ENCODE results near the gene APBA2. TPM values are rescaled to one million over a fixed set of nuclear protein-coding genes. Genes with fewer than 3 reads are reported as not detected.

Gene APBA2
- total RNA-seq, 1 donor from 2014 or later, result 33.1 TPM

GRCh38 chr15:29142129-29142747 lies 256.5 kb downstream of the APBA2 start:
- DNase-seq (ENCODE audit: low spot score in 2 of 2, unreplicated experiment in 2 of 2), result peak in 1 of 2 experiments; percentile 24
- Mint-ChIP-seq H3K27me3 (ENCODE audit: low read depth) (peaks cover 23% of the 10 kb centered on the region), H3K4me3 (no peak overlapping the region), H3K9me3 (no peaks in the 10 kb centered on the region), H3K4me1 (peaks cover 12% of the 10 kb centered on the region), H3K36me3 (no peaks in the 10 kb centered on the region), H3K27ac (no peak overlapping the region)
- TF ChIP-seq, protein P1, sequence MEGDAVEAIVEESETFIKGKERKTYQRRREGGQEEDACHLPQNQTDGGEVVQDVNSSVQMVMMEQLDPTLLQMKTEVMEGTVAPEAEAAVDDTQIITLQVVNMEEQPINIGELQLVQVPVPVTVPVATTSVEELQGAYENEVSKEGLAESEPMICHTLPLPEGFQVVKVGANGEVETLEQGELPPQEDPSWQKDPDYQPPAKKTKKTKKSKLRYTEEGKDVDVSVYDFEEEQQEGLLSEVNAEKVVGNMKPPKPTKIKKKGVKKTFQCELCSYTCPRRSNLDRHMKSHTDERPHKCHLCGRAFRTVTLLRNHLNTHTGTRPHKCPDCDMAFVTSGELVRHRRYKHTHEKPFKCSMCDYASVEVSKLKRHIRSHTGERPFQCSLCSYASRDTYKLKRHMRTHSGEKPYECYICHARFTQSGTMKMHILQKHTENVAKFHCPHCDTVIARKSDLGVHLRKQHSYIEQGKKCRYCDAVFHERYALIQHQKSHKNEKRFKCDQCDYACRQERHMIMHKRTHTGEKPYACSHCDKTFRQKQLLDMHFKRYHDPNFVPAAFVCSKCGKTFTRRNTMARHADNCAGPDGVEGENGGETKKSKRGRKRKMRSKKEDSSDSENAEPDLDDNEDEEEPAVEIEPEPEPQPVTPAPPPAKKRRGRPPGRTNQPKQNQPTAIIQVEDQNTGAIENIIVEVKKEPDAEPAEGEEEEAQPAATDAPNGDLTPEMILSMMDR (IDR thresholded peaks at IDR 0.05; ENCODE audit: unreplicated experiment), result no peak

- H3K4me3 Mint-ChIP-seq, result no peak overlapping the region
Observed at GRCh38 chr15:29143293-29143692, 257.5 kb downstream of the APBA2 start.

DNA sequence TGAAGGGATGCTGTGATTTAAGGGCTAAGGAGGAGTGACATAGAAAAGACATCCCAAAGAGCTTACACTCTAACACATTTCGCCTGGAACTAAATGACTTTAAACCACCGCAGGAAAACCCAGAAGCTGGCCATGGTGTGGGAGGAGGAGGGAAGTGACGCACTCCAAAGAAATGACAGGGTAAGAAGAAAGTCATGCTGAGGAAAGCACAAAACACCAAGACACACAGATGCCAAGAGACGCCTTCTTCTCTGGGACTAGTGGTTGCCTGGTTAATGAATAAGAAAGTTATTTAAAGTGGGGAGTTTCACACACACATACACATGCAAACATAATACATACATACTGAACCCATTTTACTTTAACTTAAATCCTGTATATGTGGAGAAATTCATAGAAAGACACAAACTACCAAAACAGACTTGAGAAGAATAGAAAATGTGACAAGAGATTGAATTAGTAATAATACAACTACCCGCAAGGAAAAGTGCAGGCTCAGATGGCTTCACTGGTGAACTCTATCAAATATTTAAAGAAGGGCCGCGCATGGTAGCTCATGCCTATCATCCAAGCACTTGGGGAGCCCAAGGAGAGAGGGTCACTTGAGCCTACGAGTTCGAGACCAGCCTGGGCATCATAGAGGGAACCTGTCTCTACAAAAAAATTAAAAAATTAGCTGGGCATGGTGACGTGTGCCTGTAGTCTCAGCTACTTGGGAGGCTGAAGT lies 258.3 kb downstream of the APBA2 start:
- TF ChIP-seq, protein P1 (IDR thresholded peaks at IDR 0.05; ENCODE audit: unreplicated experiment), result no peak
- H3K4me3 Mint-ChIP-seq, result no peak overlapping the region
- H3K4me1 Mint-ChIP-seq, result peaks cover 12% of the 10 kb centered on the region
- H3K27ac Mint-ChIP-seq, result no peak overlapping the region
- no peak for DNase-seq (ENCODE audit: low spot score in 2 of 2, unreplicated experiment in 2 of 2)
- H3K27me3 Mint-ChIP-seq (ENCODE audit: low read depth), result peaks cover 17% of the 10 kb centered on the region
- no peaks in the 10 kb centered on the region for H3K36me3 Mint-ChIP-seq
- H3K9me3 Mint-ChIP-seq, result no peaks in the 10 kb centered on the region

More at GRCh38 chr15:29143293-29143692, 257.5 kb downstream of the APBA2 start:
- peaks cover 12% of the 10 kb centered on the region for H3K4me1 Mint-ChIP-seq
- DNase-seq (ENCODE audit: low spot score in 2 of 2, unreplicated experiment in 2 of 2), result peak in 1 of 2 experiments; percentile 16
- TF ChIP-seq, protein P1 (IDR thresholded peaks at IDR 0.05; ENCODE audit: unreplicated experiment), result no peak
- H3K27me3 Mint-ChIP-seq (ENCODE audit: low read depth), result peaks cover 23% of the 10 kb centered on the region
- H3K27ac Mint-ChIP-seq, result no peak overlapping the region
- no peaks in the 10 kb centered on the region for H3K9me3 Mint-ChIP-seq
- H3K36me3 Mint-ChIP-seq, result no peaks in the 10 kb centered on the region

GRCh38 chr15:29149738-29150075 lies 263.9 kb downstream of the APBA2 start:
- Mint-ChIP-seq H3K4me1 (peaks cover 1% of the 10 kb centered on the region), H3K27me3 (ENCODE audit: low read depth) (no peaks in the 10 kb centered on the region)
- DNase-seq (ENCODE audit: low spot score in 2 of 2, unreplicated experiment in 2 of 2), result no peak

GRCh38 chr15:29150515-29151483 lies 265.0 kb downstream of the APBA2 start:
- Mint-ChIP-seq H3K4me3 (no peak overlapping the region), H3K36me3 (peaks cover 3% of the 10 kb centered on the region), H3K9me3 (peaks cover 10% of the 10 kb centered on the region), H3K27ac (no peak overlapping the region), H3K4me1 (peaks cover 1% of the 10 kb centered on the region), H3K27me3 (ENCODE audit: low read depth) (no peaks in the 10 kb centered on the region)
- DNase-seq (ENCODE audit: low spot score in 2 of 2, unreplicated experiment in 2 of 2), result no peak
- TF ChIP-seq, protein P1 (IDR thresholded peaks at IDR 0.05; ENCODE audit: unreplicated experiment), result no peak

More at GRCh38 chr15:29149738-29150075, 263.9 kb downstream of the APBA2 start:
- no peak overlapping the region for H3K27ac Mint-ChIP-seq
- no peak overlapping the region for H3K4me3 Mint-ChIP-seq
- TF ChIP-seq, protein P1 (IDR thresholded peaks at IDR 0.05; ENCODE audit: unreplicated experiment), result no peak
- H3K36me3 Mint-ChIP-seq, result peaks cover 3% of the 10 kb centered on the region
- peaks cover 10% of the 10 kb centered on the region for H3K9me3 Mint-ChIP-seq
